B cell (primary cell): ENCODE data around the gene TCF7L2. TPM values are rescaled to one million over a fixed set of nuclear protein-coding genes. Genes with fewer than 3 reads are reported as not detected.

Experiments
- ATAC-seq: fragments of 200-7000 bp; cut with Tn5 transposase; one replicate; pipeline ENCODE4 v1.10.0; 2021; ENCODE audit warnings: low read depth, mild to moderate bottlenecking, moderate number of reproducible peaks, moderate library complexity
- CTCF ChIA-PET: fragments of 350-600 bp; sonication (Branson Sonifier 250); formaldehyde crosslinking; loops from one replicate; lab custom pipeline; 2021; ENCODE audit warnings: antibody characterized with exemption, inconsistent platforms; lab: Charles Lee
- POLR2A ChIA-PET: fragments of 350-600 bp; sonication (Branson Sonifier 250); formaldehyde crosslinking; loops from one replicate; lab custom pipeline; 2021; ENCODE audit warnings: antibody characterized with exemption; lab: Charles Lee
- DNase-seq: peaks from one replicate; pipeline ENCODE4 v3.0.0; 2013
- H2AFZ ChIP-seq: 2 replicates; pipeline ENCODE4 v1.6.1; 2012; ENCODE audit warnings: mild to moderate bottlenecking, low read depth, low read length; ENCODE audit not compliant: insufficient read depth, poor library complexity, severe bottlenecking
- H3K27ac ChIP-seq, 2 donors: 1 replicate in 1 of 2; 2 replicates in 1 of 2; pipeline ENCODE4 v1.5.1; 2012 to 2013; ENCODE audit warnings: low read length in 2 of 2, mild to moderate bottlenecking in 2 of 2, moderate library complexity in 1 of 2
- H3K27me3 ChIP-seq, 4 experiments: fragments of 200-600 bp in 1 of 4; sonication (generic) in 1 of 4; replicated peaks in 1 of 4; 1 replicate in 2 of 4; 2 replicates in 2 of 4; pipeline versions ENCODE4 v1.6.1 to v1.7.0; 2013 to 2016; ENCODE audit warnings: low read length in 3 of 4, mild to moderate bottlenecking in 2 of 4, mixed read lengths in 1 of 4, moderate library complexity in 1 of 4; ENCODE audit not compliant: insufficient read depth in 4 of 4, control insufficient read depth in 3 of 4; ENCODE audit errors: control extremely low read depth in 1 of 4
- H3K36me3 ChIP-seq, 2 experiments: replicated peaks in 1 of 2; 1 replicate in 1 of 2; 2 replicates in 1 of 2; pipeline versions ENCODE4 v1.6.1 to v1.7.1; 2013; ENCODE audit warnings: low read length in 1 of 2; ENCODE audit not compliant: insufficient read depth in 2 of 2, control insufficient read depth in 1 of 2; ENCODE audit errors: control extremely low read depth in 1 of 2, extremely low read depth in 1 of 2
- H3K4me1 ChIP-seq, 2 donors: fragments of 200-600 bp in 1 of 2; sonication (generic) in 1 of 2; 1 replicate in 1 of 2; 2 replicates in 1 of 2; pipeline versions ENCODE4 v1.5.1 to v1.6.1; 2013 to 2017; ENCODE audit warnings: low read length in 2 of 2; ENCODE audit not compliant: control insufficient read depth in 2 of 2, insufficient read depth in 2 of 2
- H3K4me2 ChIP-seq: replicated peaks from 2 replicates; pipeline ENCODE3; 2012; ENCODE audit warnings: mild to moderate bottlenecking, low read depth, low read length; ENCODE audit not compliant: poor library complexity, severe bottlenecking
- H3K4me3 ChIP-seq, 5 experiments: fragments of 200-600 bp in 1 of 5; sonication (generic) in 1 of 5; 1 replicate in 3 of 5; 2 replicates in 2 of 5; pipeline versions ENCODE4 v1.5.1 to v1.7.0; 2011 to 2016; ENCODE audit warnings: low read length in 4 of 5, mild to moderate bottlenecking in 4 of 5, low read depth in 2 of 5, control low read depth in 1 of 5, moderate library complexity in 1 of 5; ENCODE audit not compliant: insufficient read depth in 1 of 5; ENCODE audit errors: control extremely low read depth in 1 of 5, extremely low read depth in 1 of 5
- H3K79me2 ChIP-seq: fragments of 200-600 bp; sonication (generic); one replicate; pipeline ENCODE4 v1.6.0; 2016; ENCODE audit warnings: low read length; ENCODE audit not compliant: control insufficient read depth, insufficient read depth
- H3K9ac ChIP-seq: fragments of 200-600 bp; sonication (generic); 2 replicates; pipeline ENCODE4 v1.6.1; 2017; ENCODE audit warnings: mild to moderate bottlenecking, low read length, moderate library complexity
- H3K9me3 ChIP-seq, 3 donors: one replicate each; pipeline versions ENCODE4 v1.6.1 to v1.7.1; 2013; ENCODE audit warnings: low read length in 2 of 3; ENCODE audit not compliant: control insufficient read depth in 2 of 3, insufficient read depth in 1 of 3; ENCODE audit errors: control extremely low read depth in 1 of 3
- H4K20me1 ChIP-seq: 2 replicates; pipeline ENCODE4 v1.6.0; 2012; ENCODE audit warnings: mild to moderate bottlenecking, low read length; ENCODE audit not compliant: insufficient read depth, control insufficient read depth, poor library complexity, severe bottlenecking
- H3K27ac Mint-ChIP-seq: one replicate; pipeline ENCODE4 v1.8.0; 2021; ENCODE audit warnings: mixed read lengths
- H3K27me3 Mint-ChIP-seq: one replicate; pipeline ENCODE4 v1.8.0; 2021; ENCODE audit warnings: mixed read lengths
- H3K4me1 Mint-ChIP-seq: one replicate; pipeline ENCODE4 v1.8.0; 2021; ENCODE audit warnings: mixed read lengths
- H3K4me3 Mint-ChIP-seq: one replicate; pipeline ENCODE4 v1.8.0; 2021; ENCODE audit warnings: mixed read lengths
- H3K9me3 Mint-ChIP-seq: one replicate; pipeline ENCODE4 v1.8.0; 2022; ENCODE audit warnings: mixed read lengths; ENCODE audit not compliant: insufficient read depth
- CTCF ChIP-seq: fragments of 200-600 bp; IDR thresholded peaks from one replicate; pipeline ENCODE4 v1.8.0; 2022; ENCODE audit warnings: antibody characterized with exemption, mild to moderate bottlenecking
- EZH2 ChIP-seq: IDR thresholded peaks from 2 replicates; pipeline ENCODE4 v1.6.1; 2012; ENCODE audit warnings: borderline replicate concordance, low read depth, mild to moderate bottlenecking, moderate library complexity, low read length; ENCODE audit not compliant: insufficient read depth, poor library complexity, severe bottlenecking
- WGBS: methylation state at CpG from one replicate; pipeline ENCODE4 v1.1.5; 2013; ENCODE audit warnings: missing lambda C conversion rate; ENCODE audit not compliant: insufficient coverage; 5-methylcytosine and 5-hydroxymethylcytosine counted together
- intact Hi-C: fragments of 100-400 bp; cut with micrococcal nuclease; formaldehyde crosslinking; loops from one replicate; pipeline ENCODE4 v1.10.0; 2022
- polyA plus RNA-seq: library from polyadenylated mRNA; depleted of rRNA; stranded (reverse); fragments of >200 nt; gene quantifications from 2 replicates; pipeline ENCODE4 v1.2.3, GENCODE V29; 2012
- total RNA-seq, 2 donors: library from RNA; stranded (reverse); fragments of 120-200 nt in 1 of 2; gene quantifications; 1 replicate in 1 of 2; 2 replicates in 1 of 2; pipeline versions ENCODE4 v1.2.3 to v1.2.4, GENCODE V29; 2013 to 2022

TCF7L2 gene
- total and polyA plus RNA-seq, 2 donors (not counting 1 experiment from before 2014, with no cell fraction given): 0.48 to 1.1 TPM

- no peak for TF ChIP-seq CTCF
- TF ChIP-seq EZH2: no peak
- Histone ChIP-seq H3K79me2 (no peaks in the 10 kb centered on the region), H2AFZ (no peak overlapping the region), H3K27me3 (no peaks in the 10 kb centered on the region), H3K9me3 (peaks cover 0 to 2% (median 0%) of the 10 kb centered on the region in 3 donors), H3K4me3 (no peak overlapping the region), H3K36me3 (no peaks in the 10 kb centered on the region), H4K20me1 (no peaks in the 10 kb centered on the region), H3K4me2 (no peak overlapping the region), H3K4me1 (no peaks in the 10 kb centered on the region), H3K27ac (no peak overlapping the region), H3K9ac (no peak overlapping the region)
- Mint-ChIP-seq H3K27ac (no peak overlapping the region), H3K9me3 (no peaks in the 10 kb centered on the region), H3K27me3 (peaks cover 16% of the 10 kb centered on the region), H3K4me3 (no peak overlapping the region), H3K4me1 (no peaks in the 10 kb centered on the region)
- ChIA-PET POLR2A (no interaction called here), CTCF (interaction anchor here (0.7 to 0.9 kb wide), 2 partner anchors 24 to 1166 kb away, joined by 3 read pairs; no protein-coding TSS in a partner anchor)
- 84% methylated on average over 6 of the region's 8 CpGs for WGBS
- ATAC-seq (no peak), DNase-seq (no peak)
- intact Hi-C loops: no loop called here
Observed at GRCh38 chr10:113103131-113103840, 153.2 kb downstream of the TCF7L2 start.

- no CpG with 5 or more reads among the region's 3 CpGs for WGBS
- Histone ChIP-seq H3K4me1 (no peaks in the 10 kb centered on the region), H3K27ac (no peak overlapping the region), H3K27me3 (no peaks in the 10 kb centered on the region), H3K9ac (no peak overlapping the region), H3K4me3 (no peak overlapping the region), H3K4me2 (no peak overlapping the region), H4K20me1 (no peaks in the 10 kb centered on the region), H3K9me3 (peaks cover 0 to 2% (median 0%) of the 10 kb centered on the region in 3 donors), H2AFZ (no peak overlapping the region), H3K79me2 (no peaks in the 10 kb centered on the region), H3K36me3 (no peaks in the 10 kb centered on the region)
- TF ChIP-seq CTCF (no peak), EZH2 (no peak)
- Mint-ChIP-seq H3K4me3 (no peak overlapping the region), H3K27ac (no peak overlapping the region), H3K9me3 (no peaks in the 10 kb centered on the region), H3K27me3 (peaks cover 20% of the 10 kb centered on the region), H3K4me1 (no peaks in the 10 kb centered on the region)
- intact Hi-C loops: no loop called here
- ATAC-seq (no peak), DNase-seq (no peak)
- ChIA-PET POLR2A (no interaction called here), CTCF (no interaction called here)
Observed at GRCh38 chr10:113104047-113104446, 154.0 kb downstream of the TCF7L2 start.
